IMR-90 (cell line): Measurements from ENCODE around the gene PIPOX. TPM values are rescaled to one million over a fixed set of nuclear protein-coding genes. Genes with fewer than 3 reads are reported as not detected.

Source experiments
- ATAC-seq: fragments of 200-7000 bp; cut with Tn5 transposase; 2 replicates; pipeline ENCODE4 v1.9.1; 2020; ENCODE audit warnings: low read depth, mild to moderate bottlenecking, moderate library complexity
- BruUV-seq: library from RNA; stranded (reverse); fragments of 400-500 nt; replicated peaks from 2 replicates; lab custom pipeline; 2021; lab: Mats Ljungman, UMichigan
- CTCF ChIA-PET: fragments of 300-600 bp; formaldehyde crosslinking; extraction: SDS; loops from one replicate; lab custom pipeline; 2021; ENCODE audit warnings: antibody characterized with exemption; lab: Yijun Ruan, JAX
- POLR2A ChIA-PET: fragments of 300-600 bp; sonication (Branson Sonifier 250); formaldehyde crosslinking; loops from one replicate; lab custom pipeline; 2022; ENCODE audit warnings: antibody characterized with exemption; ENCODE audit not compliant: unreplicated experiment; lab: Charles Lee
- DNase-seq: peaks from one replicate; pipeline ENCODE4 v3.0.0; 2013
- H2AFZ ChIP-seq: replicated peaks from 2 replicates; pipeline ENCODE3; 2013; ENCODE audit warnings: low read length, mild to moderate bottlenecking; ENCODE audit not compliant: poor library complexity
- H2AK5ac ChIP-seq: 2 replicates; pipeline ENCODE4 v1.6.1; 2013; ENCODE audit warnings: low read depth, low read length, inconsistent platforms
- H2AK9ac ChIP-seq: replicated peaks from 2 replicates; pipeline ENCODE3; 2013; ENCODE audit warnings: mild to moderate bottlenecking, low read depth, low read length, moderate library complexity; ENCODE audit not compliant: poor library complexity
- H2BK120ac ChIP-seq: 2 replicates; pipeline ENCODE4 v1.6.1; 2013; ENCODE audit warnings: low read depth, low read length, inconsistent platforms
- H2BK15ac ChIP-seq: 3 replicates; pipeline ENCODE4 v1.6.1; 2013; ENCODE audit warnings: low read depth, low read length, inconsistent platforms
- H2BK20ac ChIP-seq: 2 replicates; pipeline ENCODE4 v1.6.1; 2013; ENCODE audit warnings: low read depth, mild to moderate bottlenecking, inconsistent platforms, low read length, moderate library complexity
- H2BK5ac ChIP-seq: 2 replicates; pipeline ENCODE4 v1.6.1; 2013; ENCODE audit warnings: mild to moderate bottlenecking, low read depth, low read length, inconsistent platforms; ENCODE audit not compliant: poor library complexity, severe bottlenecking
- H3K14ac ChIP-seq: replicated peaks from 2 replicates; pipeline ENCODE4 v1.6.1; 2013; ENCODE audit warnings: low read depth, low read length, inconsistent platforms
- H3K18ac ChIP-seq: 2 replicates; pipeline ENCODE4 v1.6.1; 2013; ENCODE audit warnings: low read depth, low read length, control low read depth
- H3K23ac ChIP-seq: 2 replicates; pipeline ENCODE4 v1.6.1; 2013; ENCODE audit warnings: low read depth, low read length, inconsistent platforms
- H3K27ac ChIP-seq: 2 replicates; pipeline ENCODE4 v1.5.1; 2013; ENCODE audit warnings: mild to moderate bottlenecking, control low read depth, low read length; ENCODE audit not compliant: insufficient read depth
- H3K27me3 ChIP-seq: 2 replicates; pipeline ENCODE4 v1.6.1; 2013; ENCODE audit warnings: low read length; ENCODE audit not compliant: control insufficient read depth, insufficient read depth
- H3K36me3 ChIP-seq: 2 replicates; pipeline ENCODE4 v1.6.1; 2013; ENCODE audit warnings: low read length, mixed read lengths; ENCODE audit not compliant: control insufficient read depth, insufficient read depth
- H3K4ac ChIP-seq: 2 replicates; pipeline ENCODE4 v1.6.1; 2013; ENCODE audit warnings: low read depth, low read length, inconsistent platforms
- H3K4me1 ChIP-seq: 2 replicates; pipeline ENCODE4 v1.6.1; 2013; ENCODE audit warnings: low read length, mixed read lengths; ENCODE audit not compliant: control insufficient read depth, insufficient read depth
- H3K4me2 ChIP-seq: 2 replicates; pipeline ENCODE4 v1.6.1; 2013; ENCODE audit warnings: low read depth, mild to moderate bottlenecking, control low read depth, low read length, moderate library complexity
- H3K4me3 ChIP-seq: 2 replicates; pipeline ENCODE4 v1.5.1; 2013; ENCODE audit warnings: low read depth, mild to moderate bottlenecking, control low read depth, low read length, moderate library complexity; ENCODE audit not compliant: insufficient read depth
- H3K56ac ChIP-seq: 2 replicates; pipeline ENCODE4 v1.6.1; 2013; ENCODE audit warnings: low read length, inconsistent platforms; ENCODE audit not compliant: insufficient read depth; ENCODE audit errors: extremely low read depth
- H3K79me1 ChIP-seq, 2 experiments: 2 replicates each; pipeline ENCODE4 v1.6.1; 2013; ENCODE audit warnings: low read length in 2 of 2, inconsistent platforms in 1 of 2, low read depth in 1 of 2
- H3K9ac ChIP-seq: 2 replicates; pipeline ENCODE4 v1.6.1; 2013; ENCODE audit warnings: low read depth, low read length, control low read depth
- H3K9me1 ChIP-seq: 2 replicates; pipeline ENCODE4 v1.6.1; 2013; ENCODE audit warnings: low read length, inconsistent platforms; ENCODE audit not compliant: insufficient read depth
- H3K9me3 ChIP-seq: 2 replicates; pipeline ENCODE4 v1.6.1; 2013; ENCODE audit warnings: low read length; ENCODE audit not compliant: control insufficient read depth, insufficient read depth
- H4K20me1 ChIP-seq: 2 replicates; pipeline ENCODE4 v1.6.1; 2013; ENCODE audit warnings: low read length, inconsistent platforms; ENCODE audit not compliant: insufficient read depth
- H4K5ac ChIP-seq: 2 replicates; pipeline ENCODE4 v1.6.1; 2013; ENCODE audit warnings: mild to moderate bottlenecking, low read depth, low read length, control low read depth
- H4K8ac ChIP-seq, 2 experiments: 2 replicates each; pipeline ENCODE4 v1.6.1; 2013; ENCODE audit warnings: low read depth in 2 of 2, low read length in 2 of 2, control low read depth in 1 of 2, inconsistent platforms in 1 of 2
- H4K91ac ChIP-seq: 2 replicates; pipeline ENCODE4 v1.6.1; 2013; ENCODE audit warnings: low read depth, low read length, inconsistent platforms; ENCODE audit not compliant: insufficient read depth
- BHLHE40 ChIP-seq: fragments of 150-350 bp; IDR thresholded peaks from 2 replicates; pipeline ENCODE4 v1.6.1; 2016; ENCODE audit warnings: mild to moderate bottlenecking, low read depth, low read length
- CEBPB ChIP-seq: IDR thresholded peaks from 2 replicates; pipeline ENCODE4 v1.6.1; 2012; ENCODE audit warnings: low read depth, low read length, improper control_type of control experiment
- CHD1 ChIP-seq: IDR thresholded peaks from 2 replicates; pipeline ENCODE4 v1.6.1; 2012; ENCODE audit warnings: low read depth, low read length, improper control_type of control experiment
- CTCF ChIP-seq: conservative IDR thresholded peaks from 2 replicates; pipeline ENCODE4 v1.5.1; 2012; ENCODE audit warnings: mild to moderate bottlenecking, low read depth, low read length, improper control_type of control experiment
- ELK1 ChIP-seq: fragments of 150-350 bp; IDR thresholded peaks from 2 replicates; pipeline ENCODE4 v1.6.1; 2016; ENCODE audit warnings: low read depth, mild to moderate bottlenecking, low read length, moderate library complexity, borderline replicate concordance
- FOS ChIP-seq: fragments of 150-350 bp; IDR thresholded peaks from 2 replicates; pipeline ENCODE4 v1.6.1; 2016; ENCODE audit warnings: low read depth, low read length
- MAFK ChIP-seq: IDR thresholded peaks from 2 replicates; pipeline ENCODE4 v1.6.1; 2012; ENCODE audit warnings: low read depth, low read length, improper control_type of control experiment
- MAZ ChIP-seq: IDR thresholded peaks from 2 replicates; pipeline ENCODE4 v1.6.1; 2012; ENCODE audit warnings: low read depth, mild to moderate bottlenecking, low read length, improper control_type of control experiment, moderate library complexity, borderline replicate concordance
- MXI1 ChIP-seq: IDR thresholded peaks from 2 replicates; pipeline ENCODE4 v1.6.1; 2012; ENCODE audit warnings: low read depth, mild to moderate bottlenecking, low read length, moderate library complexity, borderline replicate concordance
- NFE2L2 ChIP-seq: fragments of 150-350 bp; IDR thresholded peaks from 2 replicates; pipeline ENCODE4 v1.6.1; 2016; ENCODE audit warnings: low read depth, mild to moderate bottlenecking, low read length
- POLR2A ChIP-seq: IDR thresholded peaks from 2 replicates; pipeline ENCODE4 v1.6.1; 2012; ENCODE audit warnings: mild to moderate bottlenecking, low read depth, low read length
- RAD21 ChIP-seq: IDR thresholded peaks from 2 replicates; pipeline ENCODE4 v1.6.1; 2012; ENCODE audit warnings: low read length, improper control_type of control experiment
- RCOR1 ChIP-seq: IDR thresholded peaks from 2 replicates; pipeline ENCODE4 v1.6.1; 2012; ENCODE audit warnings: mild to moderate bottlenecking, low read length, improper control_type of control experiment; ENCODE audit not compliant: insufficient replicate concordance
- RFX5 ChIP-seq: IDR thresholded peaks from 2 replicates; pipeline ENCODE4 v1.8.0; 2012; ENCODE audit warnings: low read depth, mild to moderate bottlenecking, low read length, moderate library complexity
- SMC3 ChIP-seq: fragments of 150-350 bp; IDR thresholded peaks from 2 replicates; pipeline ENCODE4 v1.6.1; 2016; ENCODE audit warnings: low read depth, mild to moderate bottlenecking, antibody characterized with exemption, low read length, moderate library complexity
- USF2 ChIP-seq: fragments of 150-350 bp; IDR thresholded peaks from 2 replicates; pipeline ENCODE4 v1.6.1; 2017; ENCODE audit warnings: mild to moderate bottlenecking, antibody characterized with exemption, low read length, low read depth
- WGBS, 2 experiments: methylation state at CpG; one replicate each; pipeline versions ENCODE4 v1.1.5 to v1.1.7; 2013; ENCODE audit warnings: missing lambda C conversion rate in 2 of 2; ENCODE audit not compliant: insufficient read length in 1 of 2; ENCODE audit errors: extremely low coverage in 2 of 2; 5-methylcytosine and 5-hydroxymethylcytosine counted together
- dilution Hi-C: fragments of 300-500 bp; cut with HindIII; formaldehyde crosslinking; loops from one replicate; pipeline ENCODE4 v1.14.3; 2018; ENCODE audit warnings: low sequenced_read_pairs; ENCODE audit not compliant: unreplicated experiment
- in situ Hi-C: fragments of 300-500 bp; cut with MboI; formaldehyde crosslinking; loops from 3 replicates; pipeline ENCODE4 v1.14.3; 2019; ENCODE audit warnings: low sequenced_read_pairs, inconsistent platforms, mixed read lengths
- intact Hi-C: fragments of 100-400 bp; cut with micrococcal nuclease; formaldehyde crosslinking; loops from 2 replicates; pipeline ENCODE4 v1.10.0; 2022
- polyA plus RNA-seq, 3 experiments: library from polyadenylated mRNA; depleted of rRNA; stranded (reverse); fragments of >200 nt; gene quantifications; 2 replicates each; pipeline ENCODE4 v1.2.3, GENCODE V29; 2012; ENCODE audit warnings: low replicate concordance in 1 of 3
- total RNA-seq: library from RNA; depleted of rRNA; stranded (reverse); fragments of >200 nt; gene quantifications from 2 replicates; pipeline ENCODE4 v1.2.3, GENCODE V29; 2012

Gene PIPOX
- total and polyA plus RNA-seq, 2 of the 4 experiments (the other 2 are of a cell fraction) = 0.43 to 1.3 TPM

- Histone ChIP-seq H3K56ac (no peak overlapping the region), H2AFZ (no peak overlapping the region), H3K36me3 (peaks cover 23% of the 10 kb centered on the region), H3K27ac (no peak overlapping the region), H3K14ac (no peak overlapping the region), H3K23ac (no peak overlapping the region), H3K9me1 (no peaks in the 10 kb centered on the region), H2BK5ac (no peak overlapping the region), H2BK120ac (no peak overlapping the region), H4K8ac (no peak overlapping the region), H3K18ac (no peak overlapping the region), H4K91ac (no peak overlapping the region), H4K5ac (no peak overlapping the region), H3K9me3 (no peaks in the 10 kb centered on the region), H3K79me1 (no peaks in the 10 kb centered on the region), H2AK9ac (no peak overlapping the region), H2BK15ac (no peak overlapping the region), H3K4me1 (no peaks in the 10 kb centered on the region), H2BK20ac (no peak overlapping the region), H3K27me3 (peaks cover 15% of the 10 kb centered on the region), H3K4ac (no peak overlapping the region), H2AK5ac (no peak overlapping the region), H3K4me2 (no peak overlapping the region), H3K9ac (no peak overlapping the region), H4K20me1 (no peaks in the 10 kb centered on the region; the same call in 1 of the 2 replicates), H3K4me3 (no peak overlapping the region)
- dilution Hi-C loops (no loop called here), intact Hi-C loops (no loop called here), in situ Hi-C loops (no loop called here)
- no TSS peak for BruUV-seq
- TF ChIP-seq BHLHE40 = no peak
- TF ChIP-seq ELK1 = no peak
- TF ChIP-seq MAZ = no peak
- no peak for TF ChIP-seq FOS
- TF ChIP-seq NFE2L2 = no peak
- no peak for TF ChIP-seq CTCF
- no peak for TF ChIP-seq CEBPB
- no peak for TF ChIP-seq MAFK
- TF ChIP-seq SMC3 = no peak
- TF ChIP-seq RAD21 = no peak
- no peak for TF ChIP-seq RFX5
- no peak for TF ChIP-seq POLR2A
- no peak for TF ChIP-seq MXI1
- TF ChIP-seq RCOR1 = no peak
- TF ChIP-seq CHD1 = no peak
- TF ChIP-seq USF2 = no peak
- DNase-seq (no peak), ATAC-seq (no peak)
- WGBS, 2 experiments = 80% methylated on average over 6 of the region's 12 CpGs; no CpG with 5 or more reads in 1 of the 2 experiments
- ChIA-PET POLR2A (no interaction called here), CTCF (no interaction called here)
These were observed 31.5 kb downstream of the PIPOX start for GRCh38 chr17:29074488-29074887.
